Memory B cell (primary cell): ENCODE measurements around the gene PLPP7.
"Not testable (repeated sequence)": the region's sequence is repeated elsewhere in the genome, so short reads cannot be mapped to it uniquely, and the experiment has no call there.

Experiments used
- ATAC-seq: fragments of 150-1000 bp; cut with Tn5 transposase; 2 replicates; pipeline ENCODE4 v1.10.0; 2021; ENCODE audit warnings: low read depth, mild to moderate bottlenecking, moderate library complexity
- DNase-seq, 2 donors: peaks; one replicate each; pipeline ENCODE4 v3.0.0; 2022; ENCODE audit warnings: low spot score in 2 of 2
- H3K27ac Mint-ChIP-seq: one replicate; pipeline ENCODE4 v1.8.0; 2022; ENCODE audit warnings: mild to moderate bottlenecking, moderate library complexity, mixed read lengths
- H3K27me3 Mint-ChIP-seq: one replicate; pipeline ENCODE4 v1.8.0; 2022; ENCODE audit warnings: mixed read lengths
- H3K36me3 Mint-ChIP-seq: one replicate; pipeline ENCODE4 v1.8.0; 2022; ENCODE audit warnings: mild to moderate bottlenecking, mixed read lengths
- H3K4me1 Mint-ChIP-seq: one replicate; pipeline ENCODE4 v1.8.0; 2022; ENCODE audit warnings: mixed read lengths
- H3K4me3 Mint-ChIP-seq: one replicate; pipeline ENCODE4 v1.8.0; 2022; ENCODE audit warnings: mild to moderate bottlenecking, moderate library complexity, mixed read lengths
- H3K9me3 Mint-ChIP-seq: one replicate; pipeline ENCODE4 v1.8.0; 2022; ENCODE audit warnings: mixed read lengths

The PLPP7 gene

GRCh38 chr9:131309530-131310276 lies 20.2 kb downstream of the PLPP7 start:
- ATAC-seq (no peak), DNase-seq (no peak)
- Mint-ChIP-seq H3K27ac (no peak overlapping the region), H3K9me3 (no peaks in the 10 kb centered on the region), H3K4me1 (peaks cover 6% of the 10 kb centered on the region), H3K4me3 (no peak overlapping the region), H3K27me3 (peaks cover 4% of the 10 kb centered on the region), H3K36me3 (no peaks in the 10 kb centered on the region)

GRCh38 chr9:131310833-131311554 lies 21.5 kb downstream of the PLPP7 start:
- Mint-ChIP-seq H3K9me3 (no peaks in the 10 kb centered on the region), H3K27me3 (peaks cover 7% of the 10 kb centered on the region), H3K36me3 (no peaks in the 10 kb centered on the region), H3K4me3 (no peak overlapping the region), H3K4me1 (peaks cover 6% of the 10 kb centered on the region), H3K27ac (no peak overlapping the region)
- DNase-seq (no peak), ATAC-seq (peak; percentile 59)

- no peak overlapping the region for H3K4me3 Mint-ChIP-seq
- H3K9me3 Mint-ChIP-seq, result no peaks in the 10 kb centered on the region
- DNase-seq (no peak), ATAC-seq (no peak)
- no peak overlapping the region for H3K27ac Mint-ChIP-seq
- H3K36me3 Mint-ChIP-seq, result no peaks in the 10 kb centered on the region
- peaks cover 6% of the 10 kb centered on the region for H3K4me1 Mint-ChIP-seq
- H3K27me3 Mint-ChIP-seq, result peaks cover 6% of the 10 kb centered on the region
Observed at GRCh38 chr9:131312246-131312645, 22.7 kb downstream of the PLPP7 start.

- ATAC-seq (no peak), DNase-seq (no peak)
- peaks cover 6% of the 10 kb centered on the region for H3K4me1 Mint-ChIP-seq
- H3K27me3 Mint-ChIP-seq, result peaks cover 8% of the 10 kb centered on the region
- H3K27ac Mint-ChIP-seq, result no peak overlapping the region
- no peaks in the 10 kb centered on the region for H3K36me3 Mint-ChIP-seq
- H3K9me3 Mint-ChIP-seq, result no peaks in the 10 kb centered on the region
- H3K4me3 Mint-ChIP-seq, result no peak overlapping the region
Observed at GRCh38 chr9:131312822-131313770, 23.6 kb downstream of the PLPP7 start.

- DNase-seq (no peak), ATAC-seq (no peak)
- H3K36me3 Mint-ChIP-seq, result no peaks in the 10 kb centered on the region
- no peak overlapping the region for H3K4me3 Mint-ChIP-seq
- H3K27ac Mint-ChIP-seq, result no peak overlapping the region
- H3K27me3 Mint-ChIP-seq, result peaks cover 10% of the 10 kb centered on the region
- H3K4me1 Mint-ChIP-seq, result no peaks in the 10 kb centered on the region
- no peaks in the 10 kb centered on the region for H3K9me3 Mint-ChIP-seq
Observed at GRCh38 chr9:131318231-131319085, 28.9 kb downstream of the PLPP7 start.

GRCh38 chr9:131319486-131319885 lies 30.0 kb downstream of the PLPP7 start:
- Mint-ChIP-seq H3K27ac (no peak overlapping the region), H3K36me3 (no peaks in the 10 kb centered on the region), H3K9me3 (no peaks in the 10 kb centered on the region), H3K4me3 (no peak overlapping the region), H3K4me1 (no peaks in the 10 kb centered on the region), H3K27me3 (peaks cover 10% of the 10 kb centered on the region)
- ATAC-seq, result no peak
- no peak for DNase-seq

GRCh38 chr9:131320031-131320685 lies 30.6 kb downstream of the PLPP7 start:
- no peak overlapping the region for H3K27ac Mint-ChIP-seq
- H3K4me3 Mint-ChIP-seq, result no peak overlapping the region
- peaks cover 10% of the 10 kb centered on the region for H3K27me3 Mint-ChIP-seq
- ATAC-seq (no peak), DNase-seq (no peak)
- H3K4me1 Mint-ChIP-seq, result no peaks in the 10 kb centered on the region
- no peaks in the 10 kb centered on the region for H3K36me3 Mint-ChIP-seq
- H3K9me3 Mint-ChIP-seq, result no peaks in the 10 kb centered on the region

GRCh38 chr9:131323629-131324028 lies 34.1 kb downstream of the PLPP7 start:
- DNase-seq, result no peak
- Mint-ChIP-seq H3K36me3 (no peaks in the 10 kb centered on the region), H3K27me3 (peaks cover 3% of the 10 kb centered on the region), H3K9me3 (no peaks in the 10 kb centered on the region), H3K4me3 (no peak overlapping the region), H3K27ac (no peak overlapping the region), H3K4me1 (no peaks in the 10 kb centered on the region)
- no peak for ATAC-seq

GRCh38 chr9:131324736-131325679 lies 35.5 kb downstream of the PLPP7 start:
- Mint-ChIP-seq H3K4me3 (no peak overlapping the region), H3K4me1 (no peaks in the 10 kb centered on the region), H3K9me3 (no peaks in the 10 kb centered on the region), H3K27me3 (peaks cover 3% of the 10 kb centered on the region), H3K27ac (no peak overlapping the region), H3K36me3 (no peaks in the 10 kb centered on the region)
- DNase-seq, result no peak
- no peak for ATAC-seq

- Mint-ChIP-seq H3K36me3 (no peaks in the 10 kb centered on the region), H3K27ac (no peak overlapping the region), H3K27me3 (peaks cover 2% of the 10 kb centered on the region), H3K4me1 (no peaks in the 10 kb centered on the region), H3K4me3 (no peak overlapping the region), H3K9me3 (no peaks in the 10 kb centered on the region)
- DNase-seq (no peak), ATAC-seq (no peak)
Observed at GRCh38 chr9:131329241-131329641, 39.7 kb downstream of the PLPP7 start.

GRCh38 chr9:131330814-131331600 lies 41.5 kb downstream of the PLPP7 start:
- no peaks in the 10 kb centered on the region for H3K4me1 Mint-ChIP-seq
- H3K4me3 Mint-ChIP-seq, result no peak overlapping the region
- no peaks in the 10 kb centered on the region for H3K36me3 Mint-ChIP-seq
- no peak for ATAC-seq
- H3K27ac Mint-ChIP-seq, result no peak overlapping the region
- H3K27me3 Mint-ChIP-seq, result peaks cover 2% of the 10 kb centered on the region
- H3K9me3 Mint-ChIP-seq, result no peaks in the 10 kb centered on the region
- DNase-seq, result no peak

GRCh38 chr9:131331996-131332395 lies 42.5 kb downstream of the PLPP7 start:
- not testable (repeated sequence) for H3K4me1 Mint-ChIP-seq, H3K4me3 Mint-ChIP-seq, H3K36me3 Mint-ChIP-seq, ATAC-seq, H3K27me3 Mint-ChIP-seq, DNase-seq, H3K27ac Mint-ChIP-seq, H3K9me3 Mint-ChIP-seq
